Measurements from ENCODE around the gene CAPN2.
A peak's percentile ranks its signal among the peaks of the same experiment; 100 is the strongest.

CAPN2 gene

GRCh38 chr1:223710179-223711133 lies 1.9 kb upstream of the CAPN2 start:
- H3K27me3 Mint-ChIP-seq = no peaks in the 10 kb centered on the region
- ATAC-seq = no peak
- H3K9me3 Mint-ChIP-seq = no peaks in the 10 kb centered on the region
- H3K4me3 Mint-ChIP-seq = no peak overlapping the region
- H3K36me3 Mint-ChIP-seq = no peaks in the 10 kb centered on the region
- peaks cover 53% of the 10 kb centered on the region for H3K4me1 Mint-ChIP-seq
- H3K27ac Mint-ChIP-seq = no peak overlapping the region

- Mint-ChIP-seq H3K27me3 (no peaks in the 10 kb centered on the region), H3K27ac (no peak overlapping the region), H3K4me1 (peaks cover 55% of the 10 kb centered on the region), H3K36me3 (no peaks in the 10 kb centered on the region), H3K9me3 (no peaks in the 10 kb centered on the region), H3K4me3 (no peak overlapping the region)
- ATAC-seq = no peak
Observed at GRCh38 chr1:223711173-223711572, 1.2 kb upstream of the CAPN2 start.

DNA sequence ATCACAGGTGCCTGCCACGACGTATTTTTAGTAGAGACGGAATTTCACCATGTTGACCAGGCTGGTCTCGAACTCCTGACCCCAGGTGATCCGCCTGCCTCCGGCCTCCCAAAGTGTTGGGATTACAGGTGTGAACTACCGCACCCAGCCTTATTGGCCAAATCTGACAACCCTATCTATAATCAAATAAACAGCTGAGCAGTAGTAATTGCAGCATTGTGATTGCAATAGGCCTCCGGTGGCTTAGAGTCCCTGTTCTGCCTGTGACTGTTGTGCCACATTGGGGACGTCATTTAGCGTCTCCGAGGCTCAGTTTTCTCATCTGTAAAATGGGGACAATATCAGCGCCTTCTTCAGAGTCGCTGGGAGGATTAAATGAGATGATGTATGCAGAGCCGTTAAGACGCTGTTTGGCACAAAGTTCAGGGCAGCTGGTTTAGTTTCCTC lies 569 bp upstream of the CAPN2 start:
- ATAC-seq = no peak
- Mint-ChIP-seq H3K4me3 (peak overlapping the region; percentile 63), H3K36me3 (no peaks in the 10 kb centered on the region), H3K4me1 (peaks cover 61% of the 10 kb centered on the region), H3K27ac (no peak overlapping the region), H3K9me3 (no peaks in the 10 kb centered on the region), H3K27me3 (no peaks in the 10 kb centered on the region)

- no peaks in the 10 kb centered on the region for H3K27me3 Mint-ChIP-seq
Observed at GRCh38 chr1:223712850-223713474, 623 bp downstream of the CAPN2 start.

DNA sequence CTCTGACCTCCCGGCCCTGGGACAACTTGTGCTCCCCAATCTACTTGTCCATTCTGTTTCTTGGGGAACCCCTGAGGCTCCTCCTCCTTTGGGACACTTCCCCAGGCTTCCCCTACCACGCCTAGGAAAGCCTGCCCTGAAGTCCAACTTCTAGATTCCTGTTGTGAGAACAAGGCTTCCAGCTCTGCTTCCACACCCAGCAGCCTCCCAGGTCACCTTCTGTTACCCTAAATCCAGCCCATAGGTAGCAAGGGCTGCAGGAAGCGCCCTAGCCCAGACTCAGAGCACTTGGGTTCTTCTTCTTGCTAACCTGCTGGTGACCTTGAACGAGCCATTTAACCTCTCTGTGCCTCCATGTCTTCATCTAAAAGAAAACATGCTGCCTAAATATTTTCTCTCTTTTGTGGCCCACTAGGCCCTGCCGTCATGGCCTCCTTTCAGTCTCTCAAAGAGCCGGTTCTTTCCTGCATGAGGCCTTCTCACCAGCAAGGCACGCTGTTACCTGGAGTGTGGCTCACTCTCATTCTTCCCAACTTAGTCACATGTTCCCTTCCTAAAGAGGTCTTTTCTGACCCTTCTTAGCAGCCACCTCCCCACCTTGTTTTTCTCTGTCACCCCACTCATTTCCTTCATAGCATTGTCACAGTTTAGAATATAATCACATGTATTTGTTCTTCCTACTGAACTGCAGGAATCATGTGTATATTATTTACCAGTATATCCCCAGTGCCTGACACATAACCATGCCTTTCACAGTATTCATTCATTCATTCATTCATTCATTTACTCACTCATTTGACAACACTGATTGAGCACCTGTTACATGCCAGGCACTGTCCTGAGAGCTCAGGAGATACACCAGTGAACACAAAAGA lies 1.4 kb downstream of the CAPN2 start:
- Mint-ChIP-seq H3K4me3 (peak overlapping the region; percentile 90), H3K9me3 (no peaks in the 10 kb centered on the region), H3K27me3 (no peaks in the 10 kb centered on the region), H3K36me3 (peaks cover 5% of the 10 kb centered on the region), H3K4me1 (peaks cover 58% of the 10 kb centered on the region), H3K27ac (peak overlapping the region; percentile 68)
- ATAC-seq = no peak

More at GRCh38 chr1:223712850-223713474, 623 bp downstream of the CAPN2 start:
- Mint-ChIP-seq H3K9me3 (no peaks in the 10 kb centered on the region), H3K27ac (peak overlapping the region; percentile 68), H3K4me1 (peaks cover 62% of the 10 kb centered on the region), H3K4me3 (peak overlapping the region; percentile 90), H3K36me3 (peaks cover 5% of the 10 kb centered on the region)
- peak; percentile 62 for ATAC-seq

- Mint-ChIP-seq H3K36me3 (peaks cover 5% of the 10 kb centered on the region), H3K27me3 (no peaks in the 10 kb centered on the region), H3K27ac (peak overlapping the region; percentile 68), H3K4me1 (peaks cover 56% of the 10 kb centered on the region), H3K9me3 (no peaks in the 10 kb centered on the region), H3K4me3 (no peak overlapping the region)
- no peak for ATAC-seq
Observed at GRCh38 chr1:223714421-223714724, 2.0 kb downstream of the CAPN2 start.

DNA sequence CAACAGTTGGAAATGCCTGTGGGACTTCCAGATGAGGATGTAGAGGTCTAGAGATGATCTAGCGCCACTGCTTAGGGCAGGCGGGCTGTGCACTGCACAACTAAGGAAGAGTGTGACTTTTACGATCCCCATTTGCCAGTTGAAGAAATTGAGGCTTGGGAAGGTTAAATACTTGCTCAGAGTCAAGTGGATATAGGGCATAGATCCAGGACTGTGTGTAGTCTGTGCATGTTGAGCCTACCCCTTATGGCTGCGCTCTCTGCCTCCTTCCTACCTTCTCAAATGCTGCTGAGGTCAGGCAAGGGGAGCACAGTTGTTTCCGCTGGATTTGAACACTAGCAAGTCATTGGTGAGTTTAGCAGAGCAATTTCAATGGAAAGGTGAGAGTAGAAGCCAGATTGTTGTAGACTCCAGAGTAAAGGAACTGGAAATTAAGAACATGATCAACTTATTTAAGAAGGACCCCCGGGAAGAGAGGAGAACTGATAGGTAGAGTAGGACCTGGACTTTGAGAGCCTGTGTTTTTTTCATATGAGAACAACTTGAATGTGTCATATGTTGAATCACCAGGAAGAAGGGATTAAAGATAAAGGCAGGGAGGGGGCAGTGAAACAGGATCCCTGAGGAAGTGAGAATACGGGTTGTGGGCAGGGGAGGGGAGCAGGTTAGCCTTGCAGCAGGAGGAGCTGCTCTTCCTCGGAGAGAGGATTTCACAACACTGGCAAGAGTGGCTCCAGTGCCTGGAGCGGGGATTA lies 2.7 kb downstream of the CAPN2 start:
- Mint-ChIP-seq H3K36me3 (peaks cover 11% of the 10 kb centered on the region), H3K27ac (peak overlapping the region; percentile 68), H3K4me1 (peaks cover 56% of the 10 kb centered on the region), H3K4me3 (peak overlapping the region; percentile 3), H3K9me3 (no peaks in the 10 kb centered on the region), H3K27me3 (no peaks in the 10 kb centered on the region)
- ATAC-seq = no peak

DNA sequence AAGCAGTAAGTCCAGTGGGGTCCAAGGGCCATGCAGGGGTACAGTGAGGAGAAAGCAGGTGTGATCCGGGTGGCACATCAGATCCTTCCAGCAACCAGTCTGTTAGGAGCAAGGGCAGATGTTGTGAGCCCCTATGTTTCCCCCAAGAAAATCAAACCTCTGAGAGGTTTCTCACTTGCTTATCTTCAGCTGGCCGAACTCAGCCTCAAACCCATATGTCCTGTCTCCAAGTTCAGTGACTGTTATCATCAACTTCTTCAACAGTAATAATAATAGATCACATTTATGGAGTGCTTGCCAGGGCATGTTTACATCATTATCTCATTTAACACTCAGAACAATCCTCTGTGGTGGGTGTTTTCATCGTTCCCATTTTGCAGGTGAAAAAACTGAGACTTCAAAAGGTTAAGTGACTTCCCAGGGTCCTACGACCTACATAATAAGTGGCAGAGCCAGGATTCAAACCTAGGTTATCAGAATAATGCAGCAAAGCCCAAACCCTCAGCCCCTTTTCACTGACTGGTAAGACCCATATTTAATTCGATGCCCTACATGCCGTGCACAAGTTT lies 3.3 kb downstream of the CAPN2 start:
- H3K4me3 Mint-ChIP-seq = peak overlapping the region; percentile 3
- H3K4me1 Mint-ChIP-seq = peaks cover 58% of the 10 kb centered on the region
- H3K9me3 Mint-ChIP-seq = no peaks in the 10 kb centered on the region
- peak overlapping the region; percentile 68 for H3K27ac Mint-ChIP-seq
- ATAC-seq = no peak
- peaks cover 18% of the 10 kb centered on the region for H3K36me3 Mint-ChIP-seq
- H3K27me3 Mint-ChIP-seq = no peaks in the 10 kb centered on the region

GRCh38 chr1:223716302-223716862 lies 4.0 kb downstream of the CAPN2 start:
- H3K9me3 Mint-ChIP-seq = no peaks in the 10 kb centered on the region
- ATAC-seq = peak; percentile 78
- H3K4me1 Mint-ChIP-seq = peaks cover 65% of the 10 kb centered on the region
- peak overlapping the region; percentile 68 for H3K27ac Mint-ChIP-seq
- no peaks in the 10 kb centered on the region for H3K27me3 Mint-ChIP-seq
- peaks cover 25% of the 10 kb centered on the region for H3K36me3 Mint-ChIP-seq
- H3K4me3 Mint-ChIP-seq = peak overlapping the region; percentile 62

- Mint-ChIP-seq H3K9me3 (no peaks in the 10 kb centered on the region), H3K27me3 (no peaks in the 10 kb centered on the region), H3K4me3 (no peak overlapping the region), H3K27ac (peak overlapping the region; percentile 68), H3K4me1 (peaks cover 66% of the 10 kb centered on the region), H3K36me3 (peaks cover 31% of the 10 kb centered on the region)
- no peak for ATAC-seq
Observed at GRCh38 chr1:223717123-223717522, 4.8 kb downstream of the CAPN2 start.

- peak overlapping the region; percentile 68 for H3K27ac Mint-ChIP-seq
- H3K4me1 Mint-ChIP-seq = peaks cover 67% of the 10 kb centered on the region
- peaks cover 31% of the 10 kb centered on the region for H3K36me3 Mint-ChIP-seq
- no peaks in the 10 kb centered on the region for H3K9me3 Mint-ChIP-seq
- no peaks in the 10 kb centered on the region for H3K27me3 Mint-ChIP-seq
- no peak overlapping the region for H3K4me3 Mint-ChIP-seq
- peak; percentile 67 for ATAC-seq
Observed at GRCh38 chr1:223717695-223718363, 5.5 kb downstream of the CAPN2 start.

GRCh38 chr1:223718850-223719249 lies 6.5 kb downstream of the CAPN2 start:
- Mint-ChIP-seq H3K36me3 (peaks cover 37% of the 10 kb centered on the region), H3K9me3 (no peaks in the 10 kb centered on the region), H3K27me3 (no peaks in the 10 kb centered on the region), H3K27ac (no peak overlapping the region), H3K4me3 (no peak overlapping the region), H3K4me1 (peaks cover 63% of the 10 kb centered on the region)
- no peak for ATAC-seq

GRCh38 chr1:223720971-223721591 lies 8.7 kb downstream of the CAPN2 start:
- Mint-ChIP-seq H3K36me3 (peaks cover 44% of the 10 kb centered on the region), H3K27ac (peak overlapping the region; percentile 61), H3K4me3 (no peak overlapping the region), H3K9me3 (no peaks in the 10 kb centered on the region), H3K27me3 (no peaks in the 10 kb centered on the region), H3K4me1 (peaks cover 63% of the 10 kb centered on the region)
- ATAC-seq = no peak
